ENCODE data around the gene RCE1.
"Not testable (repeated sequence)": the region's sequence is repeated elsewhere in the genome, so short reads cannot be mapped to it uniquely, and the experiment has no call there.

The RCE1 gene

GRCh38 chr11:66842896-66843775 is at the start of gene RCE1:
Gene RCE1 (plus strand): TSS chr11:66843441. CDS start chr11:66843456, 15 bp downstream.
- FAIRE-seq = no peak

GRCh38 chr11:66799815-66800214 is 43.4 kb upstream of the RCE1 start:
- FAIRE-seq = not testable (repeated sequence)

- FAIRE-seq = no peak
Observed at GRCh38 chr11:66800720-66801428, 42.4 kb upstream of the RCE1 start.

GRCh38 chr11:66809592-66809991 is 33.6 kb upstream of the RCE1 start:
- no peak for FAIRE-seq

- no peak for FAIRE-seq
Observed at GRCh38 chr11:66810576-66811185, 32.6 kb upstream of the RCE1 start.

- no peak for FAIRE-seq
Observed at GRCh38 chr11:66814678-66815077, 28.6 kb upstream of the RCE1 start.

- no peak for FAIRE-seq
Observed at GRCh38 chr11:66815646-66816045, 27.6 kb upstream of the RCE1 start.

- no peak for FAIRE-seq
Observed at GRCh38 chr11:66818231-66818955, 24.8 kb upstream of the RCE1 start.

GRCh38 chr11:66820381-66820780 is 22.9 kb upstream of the RCE1 start:
- no peak for FAIRE-seq

- FAIRE-seq = no peak
Observed at GRCh38 chr11:66820901-66821300, 22.3 kb upstream of the RCE1 start.

- no peak for FAIRE-seq
Observed at GRCh38 chr11:66823700-66824099, 19.5 kb upstream of the RCE1 start.

GRCh38 chr11:66824573-66824972 is 18.7 kb upstream of the RCE1 start:
- FAIRE-seq = not testable (repeated sequence)

- no peak for FAIRE-seq
Observed at GRCh38 chr11:66834539-66834845, 8.7 kb upstream of the RCE1 start.

- FAIRE-seq = no peak
Observed at GRCh38 chr11:66834943-66835342, 8.3 kb upstream of the RCE1 start.

GRCh38 chr11:66835768-66836405 is 7.4 kb upstream of the RCE1 start:
- no peak for FAIRE-seq

GRCh38 chr11:66840317-66841091 is 2.7 kb upstream of the RCE1 start:
- FAIRE-seq = no peak

GRCh38 chr11:66841861-66842260 is 1.4 kb upstream of the RCE1 start:
- FAIRE-seq = no peak

GRCh38 chr11:66842501-66842895 is 743 bp upstream of the RCE1 start:
- FAIRE-seq = no peak

GRCh38 chr11:66843776-66844495 is 695 bp downstream of the RCE1 start:
- FAIRE-seq = no peak

- FAIRE-seq = no peak
Observed at GRCh38 chr11:66844496-66845142, 1.4 kb downstream of the RCE1 start.

Measured in islet of Langerhans (tissue), 1 donor.